Epithelial cell of prostate (primary cell): ENCODE data around the gene KCNK3.

Experiments used
- DNase-seq: peaks from one replicate; pipeline ENCODE4 v3.0.0-alpha.2; 2011; ENCODE audit warnings: low read depth, low spot score
- H3K27ac ChIP-seq: fragments of 450-650 bp; 2 replicates; pipeline ENCODE4 v1.5.1; 2017; ENCODE audit warnings: mild to moderate bottlenecking

Gene KCNK3

GRCh38 chr2:26768759-26769088 lies 76.2 kb downstream of the KCNK3 start:
- DNase-seq = no peak
- H3K27ac ChIP-seq = peak overlapping the region; percentile 84

GRCh38 chr2:26769089-26769761 lies 76.7 kb downstream of the KCNK3 start:
- peak overlapping the region; percentile 84 for H3K27ac ChIP-seq
- DNase-seq = peak; percentile 24

- DNase-seq = peak; percentile 64
- H3K27ac ChIP-seq = peak overlapping the region; percentile 84
Observed at GRCh38 chr2:26770986-26771586, 78.6 kb downstream of the KCNK3 start.

GRCh38 chr2:26772064-26773001 lies 79.8 kb downstream of the KCNK3 start:
- peak overlapping the region; percentile 84 for H3K27ac ChIP-seq
- peak; percentile 29 for DNase-seq

- DNase-seq = no peak
- no peak overlapping the region for H3K27ac ChIP-seq
Observed at GRCh38 chr2:26776195-26776800, 83.8 kb downstream of the KCNK3 start.

- no peak for DNase-seq
- H3K27ac ChIP-seq = no peak overlapping the region
Observed at GRCh38 chr2:26778098-26778497, 85.6 kb downstream of the KCNK3 start.

- H3K27ac ChIP-seq = no peak overlapping the region
- DNase-seq = no peak
Observed at GRCh38 chr2:26778507-26778906, 86.0 kb downstream of the KCNK3 start.

GRCh38 chr2:26780203-26780760 lies 87.8 kb downstream of the KCNK3 start:
- H3K27ac ChIP-seq = no peak overlapping the region
- no peak for DNase-seq
